Stomach (tissue), 9 donors: Measurements from ENCODE around the gene CTSA. TPM values are rescaled to one million over a fixed set of nuclear protein-coding genes. Genes with fewer than 3 reads are reported as not detected.

Experiments
- DNase-seq, 2 donors: peaks; one replicate each; pipeline versions ENCODE4 v3.0.0 to v3.0.0-alpha.2; 2013 to 2019
- H3K27ac ChIP-seq, 5 donors: fragments of 200-600 bp in 4 of 5; sonication (generic) in 4 of 5; one replicate each; pipeline ENCODE4 v1.5.1; 2013 to 2019; ENCODE audit warnings: mild to moderate bottlenecking in 1 of 5, moderate library complexity in 1 of 5
- H3K27me3 ChIP-seq, 3 donors: fragments of 200-600 bp; sonication (generic); one replicate each; pipeline ENCODE4 v1.5.1; 2017 to 2019; ENCODE audit warnings: mixed run types in 1 of 3
- H3K36me3 ChIP-seq, 4 donors: fragments of 200-600 bp; sonication (generic); 1 replicate in 3 of 4; 2 replicates in 1 of 4; pipeline ENCODE4 v1.5.1; 2016 to 2019
- H3K4me1 ChIP-seq, 4 donors: fragments of 200-600 bp; sonication (generic); one replicate each; pipeline ENCODE4 v1.5.1; 2016 to 2019
- H3K4me3 ChIP-seq, 4 donors: fragments of 200-600 bp; sonication (generic) in 3 of 4; one replicate each; pipeline ENCODE4 v1.5.1; 2016 to 2019; ENCODE audit warnings: mild to moderate bottlenecking in 1 of 4
- H3K9me3 ChIP-seq, 4 donors: fragments of 200-600 bp; sonication (generic); one replicate each; pipeline ENCODE4 v1.5.1; 2016 to 2019
- EP300 ChIP-seq: sonication (generic); formaldehyde crosslinking; IDR thresholded peaks from one replicate; pipeline ENCODE4 v1.6.1; 2017; ENCODE audit warnings: antibody characterized with exemption
- POLR2A ChIP-seq, 4 donors: fragments of 450-650 bp; IDR thresholded peaks; one replicate each; pipeline ENCODE4 v1.6.1; 2016; ENCODE audit warnings: antibody characterized with exemption in 4 of 4, control low read depth in 2 of 4, mild to moderate bottlenecking in 1 of 4, moderate library complexity in 1 of 4
- POLR2AphosphoS5 ChIP-seq, 3 donors: sonication (generic); formaldehyde crosslinking; IDR thresholded peaks; one replicate each; pipeline ENCODE4 v1.6.1; 2016; ENCODE audit warnings: antibody characterized with exemption in 3 of 3
- WGBS, 5 donors: extraction: QIAGEN DNeasy Blood & Tissue Kit in 3 of 5; methylation state at CpG; one replicate each; pipeline versions ENCODE4 v1.1.5 to v1.1.7; 2013 to 2018; 5-methylcytosine and 5-hydroxymethylcytosine counted together
- intact Hi-C: fragments of 100-400 bp; cut with DNase I; formaldehyde crosslinking; loops from one replicate; pipeline ENCODE4 v1.15.1; 2023; ENCODE audit warnings: low total_unique reads
- polyA plus RNA-seq, 3 donors: library from polyadenylated mRNA; stranded (reverse); fragments of 200-250 nt; gene quantifications; one replicate each; pipeline ENCODE4 v1.2.3, GENCODE V29; 2013
- total RNA-seq, 5 donors: library from RNA; depleted of rRNA; stranded (reverse); fragments of >200 nt; gene quantifications; one replicate each; pipeline versions ENCODE4 v1.1.0 to v1.2.3, GENCODE V29; 2014 to 2016
- TF ChIP-seq, protein P1 (sequence below), 7 experiments: fragments of 450-650 bp in 4 of 7; fragments of 200-600 bp in 3 of 7; sonication (generic) in 3 of 7; IDR thresholded peaks; one replicate each; pipeline ENCODE4 v1.5.1; 2016 to 2019; ENCODE audit warnings: antibody characterized with exemption in 7 of 7, control low read depth in 2 of 7, mild to moderate bottlenecking in 1 of 7
- donor health status: healthy with polysubstance abuse.
- donor health status: Bipolar disorder and iron deficiency.
- donor health status: healthy.

CTSA gene
- total and polyA plus RNA-seq, 8 donors = 29.9 to 292 (median 68.7) TPM

DNA sequence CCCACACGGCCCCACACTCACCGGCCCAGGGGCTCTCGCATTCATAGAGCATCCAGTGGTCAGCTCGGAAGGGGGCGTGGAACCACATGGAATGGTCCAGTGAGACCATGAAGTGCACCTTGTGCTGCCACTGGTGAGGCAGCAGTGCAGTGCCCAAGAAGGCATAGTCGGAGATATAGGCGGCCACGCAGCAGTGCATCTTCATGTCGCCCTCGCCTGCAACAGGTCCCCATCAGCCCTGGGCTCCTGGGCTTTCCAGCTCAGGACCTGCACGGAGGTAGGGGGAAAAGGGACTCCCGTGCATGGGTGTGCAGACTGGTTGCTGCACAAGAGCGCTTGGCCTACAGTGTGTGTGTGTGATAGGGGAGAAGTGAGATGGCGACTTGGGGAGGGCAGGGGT lies 47.6 kb upstream of the CTSA start:
- DNase-seq = no peak
- Histone ChIP-seq H3K4me3 (no peak overlapping the region), H3K9me3 (no peaks in the 10 kb centered on the region), H3K4me1 (peaks cover 0 to 41% (median 17%) of the 10 kb centered on the region in 4 donors), H3K27me3 (no peaks in the 10 kb centered on the region), H3K27ac (peak overlapping the region in 2 of 5 donors; percentile 50 to 56), H3K36me3 (peaks cover 59 to 97% (median 89%) of the 10 kb centered on the region in 4 donors)
- intact Hi-C loops = no loop called here
- WGBS, 5 donors = 91 to 95% (median 94%) methylated on average over 13 to 14 of the region's 14 CpGs
- TF ChIP-seq POLR2AphosphoS5 (IDR thresholded peaks at IDR 0.05) = no peak
- TF ChIP-seq POLR2A (IDR thresholded peaks at IDR 0.05) = no peak
- no peak for TF ChIP-seq EP300
- TF ChIP-seq, protein P1, sequence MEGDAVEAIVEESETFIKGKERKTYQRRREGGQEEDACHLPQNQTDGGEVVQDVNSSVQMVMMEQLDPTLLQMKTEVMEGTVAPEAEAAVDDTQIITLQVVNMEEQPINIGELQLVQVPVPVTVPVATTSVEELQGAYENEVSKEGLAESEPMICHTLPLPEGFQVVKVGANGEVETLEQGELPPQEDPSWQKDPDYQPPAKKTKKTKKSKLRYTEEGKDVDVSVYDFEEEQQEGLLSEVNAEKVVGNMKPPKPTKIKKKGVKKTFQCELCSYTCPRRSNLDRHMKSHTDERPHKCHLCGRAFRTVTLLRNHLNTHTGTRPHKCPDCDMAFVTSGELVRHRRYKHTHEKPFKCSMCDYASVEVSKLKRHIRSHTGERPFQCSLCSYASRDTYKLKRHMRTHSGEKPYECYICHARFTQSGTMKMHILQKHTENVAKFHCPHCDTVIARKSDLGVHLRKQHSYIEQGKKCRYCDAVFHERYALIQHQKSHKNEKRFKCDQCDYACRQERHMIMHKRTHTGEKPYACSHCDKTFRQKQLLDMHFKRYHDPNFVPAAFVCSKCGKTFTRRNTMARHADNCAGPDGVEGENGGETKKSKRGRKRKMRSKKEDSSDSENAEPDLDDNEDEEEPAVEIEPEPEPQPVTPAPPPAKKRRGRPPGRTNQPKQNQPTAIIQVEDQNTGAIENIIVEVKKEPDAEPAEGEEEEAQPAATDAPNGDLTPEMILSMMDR (IDR thresholded peaks at IDR 0.05) = no peak

DNA sequence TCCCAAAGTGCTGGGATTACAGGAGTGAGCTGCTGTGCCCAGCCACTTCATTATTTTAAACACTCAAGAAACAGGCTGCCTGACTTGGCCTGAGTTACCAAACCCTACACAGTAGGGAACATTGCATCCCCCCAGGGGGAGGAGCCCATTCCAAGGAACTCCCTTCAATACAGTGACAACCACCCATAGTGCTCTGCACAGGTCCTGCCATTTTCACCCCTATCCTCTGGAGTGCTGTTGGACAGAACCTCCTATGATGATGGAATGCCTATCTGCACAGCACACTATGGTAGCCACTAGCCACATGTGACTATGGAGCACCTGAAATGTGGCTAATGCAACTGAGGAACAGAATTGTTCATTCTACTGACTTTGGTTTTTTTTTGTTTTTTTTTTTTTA lies 45.7 kb upstream of the CTSA start:
- Histone ChIP-seq H3K9me3 (no peaks in the 10 kb centered on the region), H3K4me1 (peaks cover 0 to 35% (median 16%) of the 10 kb centered on the region in 4 donors), H3K27ac (no peak overlapping the region), H3K4me3 (no peak overlapping the region), H3K36me3 (peaks cover 56 to 97% (median 90%) of the 10 kb centered on the region in 4 donors), H3K27me3 (no peaks in the 10 kb centered on the region)
- no peak for DNase-seq
- TF ChIP-seq EP300 = no peak
- intact Hi-C loops = no loop called here

DNA sequence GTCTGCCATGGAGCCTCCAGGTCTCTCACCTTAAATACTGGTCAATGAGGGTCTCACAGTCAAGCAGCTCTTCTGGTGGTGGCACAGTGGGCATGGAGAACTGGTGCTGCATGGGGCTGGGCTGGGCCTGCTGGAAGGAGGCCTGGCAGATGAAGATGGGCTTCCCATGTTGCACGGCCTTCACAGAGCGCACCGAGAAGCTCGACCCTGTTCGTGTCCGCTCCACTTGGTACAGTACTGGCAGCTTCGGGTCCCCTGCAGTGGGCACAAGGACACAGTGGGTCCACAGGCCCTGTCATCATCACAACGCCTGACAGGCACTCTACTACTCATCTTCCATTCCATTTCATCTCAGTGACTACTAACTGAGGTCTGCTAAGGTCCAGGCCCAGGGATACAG lies 42.7 kb upstream of the CTSA start:
- WGBS, 5 donors = 94 to 99% (median 97%) methylated on average over 8 of the region's 8 CpGs
- peaks cover 33 to 95% (median 80%) of the 10 kb centered on the region in 4 donors for H3K36me3 ChIP-seq
- H3K9me3 ChIP-seq = no peaks in the 10 kb centered on the region
- TF ChIP-seq EP300 (no peak), POLR2AphosphoS5 (IDR thresholded peaks at IDR 0.05) (no peak), POLR2A (IDR thresholded peaks at IDR 0.05) (no peak)
- TF ChIP-seq, protein P1 (IDR thresholded peaks at IDR 0.05) = no peak
- H3K27me3 ChIP-seq = no peaks in the 10 kb centered on the region
- no peak for DNase-seq
- no peak overlapping the region for H3K4me3 ChIP-seq
- intact Hi-C loops = no loop called here
- H3K27ac ChIP-seq = no peak overlapping the region
- peaks cover 0 to 20% (median 13%) of the 10 kb centered on the region in 4 donors for H3K4me1 ChIP-seq

DNA sequence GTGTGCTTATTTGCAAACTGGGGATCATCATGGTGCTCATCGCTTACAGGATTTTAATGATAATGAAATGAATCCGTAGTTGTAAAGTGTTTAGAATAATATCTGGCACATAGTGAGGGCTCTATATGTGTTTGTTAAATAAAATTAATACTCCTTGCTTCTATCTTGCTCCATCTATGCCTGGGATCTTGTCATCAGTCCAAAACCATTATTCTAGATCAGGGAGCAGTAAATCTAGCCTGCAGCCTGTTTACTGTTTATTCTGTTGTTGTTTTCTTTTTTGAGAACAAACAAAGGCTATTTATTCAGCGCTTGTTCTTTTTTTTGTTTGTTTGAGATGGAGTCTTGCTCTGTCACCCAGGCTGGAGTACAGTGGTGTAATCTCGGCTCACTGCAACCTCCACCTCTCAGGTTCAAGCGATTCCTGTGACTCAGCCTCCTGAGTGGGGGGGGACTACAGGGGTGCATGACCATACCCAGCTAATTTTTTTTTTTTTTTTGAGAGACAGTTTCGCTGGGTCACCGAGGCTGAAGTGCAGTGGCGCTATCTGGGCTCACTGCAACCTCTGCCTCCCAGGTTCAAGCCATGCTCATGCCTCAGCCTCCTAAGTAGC lies 42.1 kb upstream of the CTSA start:
- WGBS, 5 donors = 89 to 92% (median 91%) methylated on average over 8 of the region's 8 CpGs
- Histone ChIP-seq H3K4me3 (no peak overlapping the region), H3K27ac (no peak overlapping the region), H3K27me3 (no peaks in the 10 kb centered on the region), H3K36me3 (peaks cover 27 to 95% (median 78%) of the 10 kb centered on the region in 4 donors), H3K4me1 (peaks cover 0 to 23% (median 17%) of the 10 kb centered on the region in 4 donors), H3K9me3 (no peaks in the 10 kb centered on the region)
- intact Hi-C loops = no loop called here
- no peak for DNase-seq
- TF ChIP-seq, protein P1 (IDR thresholded peaks at IDR 0.05) = no peak
- TF ChIP-seq POLR2AphosphoS5 (IDR thresholded peaks at IDR 0.05) (no peak), EP300 (no peak), POLR2A (IDR thresholded peaks at IDR 0.05) (no peak)

DNA sequence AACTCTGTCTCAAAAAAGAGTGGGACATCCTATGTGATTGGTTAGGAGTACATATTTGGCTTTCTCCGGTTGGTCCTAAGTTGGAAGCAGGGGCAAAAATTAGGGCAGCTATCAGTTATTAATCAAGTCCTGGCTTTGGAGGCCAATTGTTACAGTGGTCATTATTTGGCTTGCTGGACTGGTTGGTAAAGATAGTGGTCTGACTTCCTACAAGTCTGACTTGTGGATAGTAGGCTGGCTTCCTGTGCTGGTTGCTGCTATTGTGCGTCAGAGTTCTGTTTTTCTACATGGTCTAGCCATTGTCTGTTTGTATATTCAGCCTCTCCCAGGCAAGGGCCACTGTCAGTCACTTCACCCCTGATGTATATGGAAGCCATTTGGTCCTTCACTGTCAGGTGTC lies 40.9 kb upstream of the CTSA start:
- no peak overlapping the region for H3K27ac ChIP-seq
- TF ChIP-seq POLR2A (IDR thresholded peaks at IDR 0.05) (no peak), POLR2AphosphoS5 (IDR thresholded peaks at IDR 0.05) (no peak), EP300 (no peak)
- TF ChIP-seq, protein P1 (IDR thresholded peaks at IDR 0.05) = no peak
- no peak overlapping the region for H3K4me3 ChIP-seq
- no peak for DNase-seq
- intact Hi-C loops = no loop called here
- peaks cover 8 to 34% (median 26%) of the 10 kb centered on the region in 4 donors for H3K4me1 ChIP-seq
- H3K27me3 ChIP-seq = no peaks in the 10 kb centered on the region
- peaks cover 20 to 93% (median 72%) of the 10 kb centered on the region in 4 donors for H3K36me3 ChIP-seq
- no peaks in the 10 kb centered on the region for H3K9me3 ChIP-seq
- 93 to 97% (median 95%) methylated on average over 2 of the region's 2 CpGs for WGBS, 5 donors
